GM19397 (cell line): Measurements from ENCODE around the gene LRRC73.
"Not testable (repeated sequence)": the region's sequence is repeated elsewhere in the genome, so short reads cannot be mapped to it uniquely, and the experiment has no call there.

Source experiments
- ATAC-seq: cut with Tn5 transposase; IDR thresholded peaks from one replicate; pipeline ENCODE4 v1.9.1; 2021; ENCODE audit warnings: mild to moderate bottlenecking, moderate library complexity; ENCODE audit not compliant: unreplicated experiment

LRRC73 gene

GRCh38 chr6:43509984-43510826 is at the start of gene LRRC73:
TSS of gene LRRC73 (minus strand) at chr6:43510346. CDS start at chr6:43509785, 561 bp downstream.
- peak; percentile 62 for ATAC-seq

- no peak for ATAC-seq
Measured at GRCh38 chr6:43559328-43559727, 49.2 kb upstream of the LRRC73 start.

- not testable (repeated sequence) for ATAC-seq
Measured at GRCh38 chr6:43557620-43558019, 47.5 kb upstream of the LRRC73 start.

- ATAC-seq = no peak
Measured at GRCh38 chr6:43547222-43547621, 37.1 kb upstream of the LRRC73 start.

GRCh38 chr6:43544461-43544860 is 34.3 kb upstream of the LRRC73 start:
- ATAC-seq = no peak

- no peak for ATAC-seq
Measured at GRCh38 chr6:43541774-43542471, 31.8 kb upstream of the LRRC73 start.

GRCh38 chr6:43540507-43540906 is 30.4 kb upstream of the LRRC73 start:
- no peak for ATAC-seq

- ATAC-seq = not testable (repeated sequence)
Measured at GRCh38 chr6:43539409-43539808, 29.3 kb upstream of the LRRC73 start.

GRCh38 chr6:43538986-43539385 is 28.8 kb upstream of the LRRC73 start:
- not testable (repeated sequence) for ATAC-seq

GRCh38 chr6:43532201-43532600 is 22.1 kb upstream of the LRRC73 start:
- ATAC-seq = no peak

GRCh38 chr6:43524483-43524961 is 14.4 kb upstream of the LRRC73 start:
- ATAC-seq = no peak

GRCh38 chr6:43523284-43523683 is 13.1 kb upstream of the LRRC73 start:
- ATAC-seq = no peak

- ATAC-seq = no peak
Measured at GRCh38 chr6:43522547-43523261, 12.6 kb upstream of the LRRC73 start.

GRCh38 chr6:43521836-43522235 is 11.7 kb upstream of the LRRC73 start:
- ATAC-seq = no peak

- no peak for ATAC-seq
Measured at GRCh38 chr6:43520097-43520496, 10.0 kb upstream of the LRRC73 start.

GRCh38 chr6:43517505-43518357 is 7.6 kb upstream of the LRRC73 start:
- ATAC-seq = no peak

- peak; percentile 77 for ATAC-seq
Measured at GRCh38 chr6:43516697-43517504, 6.8 kb upstream of the LRRC73 start, which contains the start of the genes POLR1C and YIPF3. TSS of gene POLR1C (plus strand) at chr6:43517089. CDS start at chr6:43517110, 21 bp downstream. TSS of gene YIPF3 (minus strand) at chr6:43516926. CDS start at chr6:43516807, 119 bp downstream.

GRCh38 chr6:43516367-43516696 is 6.2 kb upstream of the LRRC73 start:
- ATAC-seq = no peak

GRCh38 chr6:43515808-43516207 is 5.7 kb upstream of the LRRC73 start:
- no peak for ATAC-seq
